DMS53 treated with DMSO at 0.1 percent for 48 hours (cell line): Measurements from ENCODE around the gene IGFBP4.

ENCODE experiments used
- DNase-seq: peaks from one replicate; lab custom pipeline; 2025; ENCODE audit not compliant: unreplicated experiment; lab: John Stamatoyannopoulos, UW

Gene IGFBP4

GRCh38 chr17:40454613-40454995, 11.4 kb downstream of the IGFBP4 start:
- DNase-seq = no peak

- no peak for DNase-seq
These were observed 13.2 kb downstream of the IGFBP4 start for GRCh38 chr17:40456396-40456951.

GRCh38 chr17:40457369-40457768, 14.1 kb downstream of the IGFBP4 start:
- DNase-seq = no peak

- no peak for DNase-seq
These were observed 14.9 kb downstream of the IGFBP4 start for GRCh38 chr17:40457964-40458791.

- no peak for DNase-seq
These were observed 15.7 kb downstream of the IGFBP4 start for GRCh38 chr17:40458851-40459482.

GRCh38 chr17:40459636-40460603, 16.7 kb downstream of the IGFBP4 start:
- no peak for DNase-seq

- no peak for DNase-seq
These were observed 17.3 kb downstream of the IGFBP4 start for GRCh38 chr17:40460604-40460967.

GRCh38 chr17:40460968-40461731, 17.9 kb downstream of the IGFBP4 start:
- DNase-seq = no peak

GRCh38 chr17:40461732-40462342, 18.6 kb downstream of the IGFBP4 start:
- no peak for DNase-seq

GRCh38 chr17:40462343-40463121, 19.3 kb downstream of the IGFBP4 start:
- no peak for DNase-seq

GRCh38 chr17:40463122-40463550, 19.9 kb downstream of the IGFBP4 start:
- no peak for DNase-seq

GRCh38 chr17:40464392-40464855, 21.2 kb downstream of the IGFBP4 start:
- DNase-seq = no peak

GRCh38 chr17:40466298-40466971, 23.2 kb downstream of the IGFBP4 start:
- no peak for DNase-seq

GRCh38 chr17:40467281-40467867, 24.1 kb downstream of the IGFBP4 start:
- DNase-seq = no peak

- no peak for DNase-seq
These were observed 25.3 kb downstream of the IGFBP4 start for GRCh38 chr17:40468560-40468959.

- no peak for DNase-seq
These were observed 26.8 kb downstream of the IGFBP4 start for GRCh38 chr17:40469805-40470675.
